ENCODE data around the gene KCNQ5.

DNA sequence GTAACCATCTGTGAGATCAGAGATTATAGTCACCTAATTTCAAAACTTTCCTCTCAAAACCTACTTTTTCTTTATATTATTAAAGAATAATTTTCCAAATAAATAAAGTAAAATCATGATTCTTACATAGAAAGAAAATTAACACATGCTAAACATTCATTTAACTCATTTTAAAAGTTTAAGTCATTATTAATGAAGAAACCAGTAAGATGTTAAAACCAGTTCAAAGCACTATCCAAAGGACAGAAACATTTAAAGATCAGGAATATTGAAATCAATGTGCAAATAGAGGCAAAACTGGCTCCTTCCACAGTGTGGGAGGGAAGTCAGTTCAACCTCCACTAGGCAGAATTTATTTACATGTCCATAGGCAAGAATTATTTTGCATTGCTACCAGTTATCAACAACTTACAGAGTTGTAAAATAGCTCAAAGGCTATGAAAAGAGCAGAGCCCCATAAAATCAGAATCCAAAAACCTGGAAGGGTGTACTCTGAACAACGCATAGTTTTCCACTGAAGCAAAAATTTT is 456.5 kb downstream of the KCNQ5 start:
- TF ChIP-seq, protein P1, sequence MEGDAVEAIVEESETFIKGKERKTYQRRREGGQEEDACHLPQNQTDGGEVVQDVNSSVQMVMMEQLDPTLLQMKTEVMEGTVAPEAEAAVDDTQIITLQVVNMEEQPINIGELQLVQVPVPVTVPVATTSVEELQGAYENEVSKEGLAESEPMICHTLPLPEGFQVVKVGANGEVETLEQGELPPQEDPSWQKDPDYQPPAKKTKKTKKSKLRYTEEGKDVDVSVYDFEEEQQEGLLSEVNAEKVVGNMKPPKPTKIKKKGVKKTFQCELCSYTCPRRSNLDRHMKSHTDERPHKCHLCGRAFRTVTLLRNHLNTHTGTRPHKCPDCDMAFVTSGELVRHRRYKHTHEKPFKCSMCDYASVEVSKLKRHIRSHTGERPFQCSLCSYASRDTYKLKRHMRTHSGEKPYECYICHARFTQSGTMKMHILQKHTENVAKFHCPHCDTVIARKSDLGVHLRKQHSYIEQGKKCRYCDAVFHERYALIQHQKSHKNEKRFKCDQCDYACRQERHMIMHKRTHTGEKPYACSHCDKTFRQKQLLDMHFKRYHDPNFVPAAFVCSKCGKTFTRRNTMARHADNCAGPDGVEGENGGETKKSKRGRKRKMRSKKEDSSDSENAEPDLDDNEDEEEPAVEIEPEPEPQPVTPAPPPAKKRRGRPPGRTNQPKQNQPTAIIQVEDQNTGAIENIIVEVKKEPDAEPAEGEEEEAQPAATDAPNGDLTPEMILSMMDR (IDR thresholded peaks at IDR 0.05; ENCODE audit: insufficient read depth, low read length, poor library complexity, severe bottlenecking): no peak
- TF ChIP-seq EZH2phosphoT487 (conservative IDR thresholded peaks at IDR 0.05; ENCODE audit: low read length): no peak

Data from SU-DHL-6 (cell line).